Testis (tissue), 3 donors: ENCODE measurements around the gene EXOSC7. TPM values are rescaled to one million over a fixed set of nuclear protein-coding genes. Genes with fewer than 3 reads are reported as not detected.

Experiments used
- DNase-seq: peaks from one replicate; pipeline ENCODE4 v3.0.0-alpha.2; 2019
- H3K27ac ChIP-seq, 2 donors: fragments of 200-600 bp; sonication (generic); one replicate each; pipeline ENCODE4 v1.5.1; 2019
- H3K27me3 ChIP-seq: fragments of 200-600 bp; sonication (generic); one replicate; pipeline ENCODE4 v1.5.1; 2019
- H3K36me3 ChIP-seq: fragments of 200-600 bp; sonication (generic); one replicate; pipeline ENCODE4 v1.5.1; 2017; ENCODE audit warnings: low read depth; ENCODE audit errors: missing control alignments
- H3K4me1 ChIP-seq: fragments of 200-600 bp; sonication (generic); one replicate; pipeline ENCODE4 v1.5.1; 2019
- H3K4me3 ChIP-seq, 2 donors: fragments of 200-600 bp; sonication (generic); one replicate each; pipeline ENCODE4 v1.5.1; 2017 to 2019
- H3K9me3 ChIP-seq: fragments of 200-600 bp; sonication (generic); one replicate; pipeline ENCODE4 v1.5.1; 2017
- CTCF ChIP-seq, 3 experiments: fragments of 450-650 bp in 2 of 3; fragments of 200-600 bp in 1 of 3; sonication (generic) in 1 of 3; IDR thresholded peaks; one replicate each; pipeline ENCODE4 v1.5.1; 2016 to 2019; ENCODE audit warnings: antibody characterized with exemption in 3 of 3, mild to moderate bottlenecking in 2 of 3, moderate library complexity in 1 of 3
- POLR2A ChIP-seq: fragments of 450-650 bp; IDR thresholded peaks from one replicate; pipeline ENCODE4 v1.6.1; 2017; ENCODE audit warnings: antibody characterized with exemption, mild to moderate bottlenecking, moderate library complexity
- WGBS, 2 donors: methylation state at CpG; one replicate each; pipeline ENCODE4 v1.1.5; 2018; 5-methylcytosine and 5-hydroxymethylcytosine counted together
- intact Hi-C: fragments of 100-400 bp; cut with DNase I; formaldehyde crosslinking; loops from one replicate; pipeline ENCODE4 v1.15.1; 2023; ENCODE audit warnings: low total_unique reads
- polyA plus RNA-seq: library from polyadenylated mRNA; stranded (reverse); fragments of 350-450 nt; fragmentation: Illumina TruSeq; extraction: RNeasy Lipid Tissue Mini Kit (QIAGEN cat#74804); gene quantifications from one replicate; pipeline ENCODE4 v1.2.3, GENCODE V29; 2014; ENCODE audit warnings: low read depth, low replicate concordance; ENCODE audit not compliant: insufficient read depth
- total RNA-seq, 2 donors: library from RNA; depleted of rRNA; stranded (reverse); fragments of >200 nt; gene quantifications; one replicate each; pipeline ENCODE4 v1.2.3, GENCODE V29; 2016

The EXOSC7 gene
- total and polyA plus RNA-seq, 3 donors from 2014 or later: 63.3 to 71.5 (median 66.3) TPM

GRCh38 chr3:44987332-44987731 is 11.3 kb downstream of the EXOSC7 start:
- 48 to 73% methylated on average over 6 of the region's 6 CpGs for WGBS, 2 donors
- intact Hi-C loops: no loop called here
- no peaks in the 10 kb centered on the region for H3K27me3 ChIP-seq
- no peak overlapping the region for H3K4me3 ChIP-seq
- peak; percentile 63 for DNase-seq
- peaks cover 32% of the 10 kb centered on the region for H3K4me1 ChIP-seq
- H3K27ac ChIP-seq: peak overlapping the region; percentile 26 to 37
- TF ChIP-seq CTCF (IDR thresholded peaks at IDR 0.05) (no peak), POLR2A (no peak)
- no peaks in the 10 kb centered on the region for H3K9me3 ChIP-seq
- no peaks in the 10 kb centered on the region for H3K36me3 ChIP-seq

- Histone ChIP-seq H3K9me3 (no peaks in the 10 kb centered on the region), H3K4me3 (no peak overlapping the region), H3K27ac (peak overlapping the region; percentile 26 to 37), H3K36me3 (no peaks in the 10 kb centered on the region), H3K4me1 (peaks cover 27% of the 10 kb centered on the region), H3K27me3 (no peaks in the 10 kb centered on the region)
- TF ChIP-seq CTCF (IDR thresholded peaks at IDR 0.05): peak in 2 of 3 experiments; percentile 37 to 58
- no peak for TF ChIP-seq POLR2A
- intact Hi-C loops: no loop called here
- DNase-seq: no peak
- 79 to 85% methylated on average over 2 of the region's 2 CpGs for WGBS, 2 donors
Measured at GRCh38 chr3:44988073-44988472, 12.0 kb downstream of the EXOSC7 start.

GRCh38 chr3:44989141-44989540 is 13.1 kb downstream of the EXOSC7 start:
- no peak overlapping the region for H3K4me3 ChIP-seq
- WGBS, 2 donors: 95 to 96% methylated on average over 8 of the region's 8 CpGs
- no peaks in the 10 kb centered on the region for H3K9me3 ChIP-seq
- H3K4me1 ChIP-seq: peaks cover 17% of the 10 kb centered on the region
- no peak for TF ChIP-seq CTCF (IDR thresholded peaks at IDR 0.05)
- no peak for TF ChIP-seq POLR2A
- DNase-seq: no peak
- H3K27ac ChIP-seq: no peak overlapping the region
- H3K36me3 ChIP-seq: no peaks in the 10 kb centered on the region
- intact Hi-C loops: no loop called here
- H3K27me3 ChIP-seq: no peaks in the 10 kb centered on the region

- peaks cover 10% of the 10 kb centered on the region for H3K4me1 ChIP-seq
- no peak for TF ChIP-seq CTCF (IDR thresholded peaks at IDR 0.05)
- no peak for TF ChIP-seq POLR2A
- no peak overlapping the region for H3K4me3 ChIP-seq
- H3K9me3 ChIP-seq: no peaks in the 10 kb centered on the region
- no peaks in the 10 kb centered on the region for H3K36me3 ChIP-seq
- 69 to 81% methylated on average over 1 of the region's 1 CpG for WGBS, 2 donors
- intact Hi-C loops: no loop called here
- H3K27me3 ChIP-seq: no peaks in the 10 kb centered on the region
- no peak for DNase-seq
- no peak overlapping the region for H3K27ac ChIP-seq
Measured at GRCh38 chr3:44989636-44990373, 13.8 kb downstream of the EXOSC7 start.

GRCh38 chr3:44991326-44991725 is 15.3 kb downstream of the EXOSC7 start:
- Histone ChIP-seq H3K27ac (no peak overlapping the region), H3K36me3 (no peaks in the 10 kb centered on the region), H3K9me3 (no peaks in the 10 kb centered on the region), H3K4me1 (peaks cover 25% of the 10 kb centered on the region), H3K27me3 (no peaks in the 10 kb centered on the region), H3K4me3 (no peak overlapping the region)
- WGBS, 2 donors: 77 to 81% methylated on average over 1 of the region's 1 CpG
- intact Hi-C loops: no loop called here
- no peak for DNase-seq
- TF ChIP-seq POLR2A (no peak), CTCF (IDR thresholded peaks at IDR 0.05) (no peak)
